ENCODE data around the gene DIPK1B.

Gene DIPK1B

DNA sequence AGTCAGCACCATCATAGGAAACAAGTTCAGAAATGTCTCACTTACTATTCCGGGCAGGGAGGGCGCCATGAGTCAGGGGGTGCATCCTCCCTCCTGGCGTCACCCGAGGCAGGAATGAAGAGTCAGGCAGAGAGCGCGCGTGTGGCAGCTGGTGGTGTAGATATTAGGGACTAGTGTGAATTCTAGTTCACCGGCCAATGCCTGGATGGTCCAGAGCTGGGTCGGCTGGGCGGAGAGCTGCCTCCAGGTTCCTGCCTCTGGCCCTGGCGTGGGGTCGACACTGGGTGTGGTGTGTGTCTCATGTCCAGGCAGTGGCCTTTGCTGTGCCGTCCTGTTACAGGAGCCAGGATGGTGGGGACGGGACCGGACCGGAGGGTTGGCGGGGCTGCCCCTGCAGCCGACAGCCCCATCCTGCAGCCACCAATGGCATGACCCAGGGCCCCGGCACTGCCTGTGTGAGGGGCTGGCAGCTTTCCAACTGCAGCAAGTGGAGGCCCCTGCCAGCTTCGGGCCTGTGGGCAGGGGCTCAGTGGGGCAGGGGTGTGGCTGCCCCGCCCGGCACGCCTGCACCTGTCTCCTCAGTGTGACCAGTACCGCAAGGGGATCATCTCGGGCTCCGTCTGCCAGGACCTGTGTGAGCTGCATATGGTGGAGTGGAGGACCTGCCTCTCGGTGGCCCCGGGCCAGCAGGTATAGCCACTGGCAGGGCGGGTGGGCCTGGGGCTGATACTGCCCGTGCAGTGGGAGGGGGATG, 9.1 kb downstream of the DIPK1B start:
- DNase-seq, result peak; percentile 52

DNA sequence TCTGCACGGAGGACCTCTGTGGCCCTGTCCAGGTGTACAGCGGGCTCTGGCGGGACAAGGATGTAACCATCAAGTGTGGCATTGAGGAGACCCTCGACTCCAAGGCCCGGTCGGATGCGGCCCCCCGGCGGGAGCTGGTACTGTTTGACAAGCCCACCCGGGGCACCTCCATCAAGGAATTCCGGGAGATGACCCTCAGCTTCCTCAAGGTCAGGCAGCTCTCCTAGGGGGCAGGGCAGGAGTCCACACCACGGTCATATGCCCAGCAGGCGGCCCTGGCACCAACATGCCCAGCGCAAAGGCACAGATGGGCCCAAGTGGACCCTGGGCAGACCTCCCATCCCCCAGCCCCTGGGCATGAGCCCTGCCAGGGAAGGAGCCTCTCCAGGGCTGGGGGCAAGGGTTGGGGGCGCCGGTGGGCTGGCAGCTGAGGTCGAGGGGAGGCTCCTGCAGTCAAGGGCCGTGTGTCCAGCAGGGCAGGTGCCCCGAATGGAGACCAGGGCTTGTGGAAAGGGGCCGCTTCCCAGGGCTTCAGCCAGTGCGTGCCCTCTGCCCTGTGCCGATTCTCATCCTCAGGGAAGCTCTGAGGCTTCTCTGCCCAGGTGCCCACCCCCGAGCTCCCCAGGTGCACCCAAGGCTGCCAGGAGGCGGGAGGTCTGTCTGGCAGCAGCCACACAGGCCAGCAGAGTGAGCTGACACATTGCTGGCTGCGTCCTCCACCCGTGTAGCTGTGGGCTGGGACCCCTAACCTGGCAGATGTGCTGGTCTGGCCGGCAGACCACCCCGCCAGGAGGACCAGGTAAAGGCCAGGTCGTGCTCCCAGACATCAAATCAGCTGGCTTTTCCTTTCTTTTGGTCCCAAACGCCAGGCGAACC, 10.0 kb downstream of the DIPK1B start:
- no peak for DNase-seq

- DNase-seq, result no peak
These were observed 10.6 kb downstream of the DIPK1B start for GRCh38 chr9:136722969-136723356.

GRCh38 chr9:136723362-136723976, 11.1 kb downstream of the DIPK1B start:
- DNase-seq, result no peak

GRCh38 chr9:136723989-136724388, 11.6 kb downstream of the DIPK1B start:
- no peak for DNase-seq

- no peak for DNase-seq
These were observed 12.4 kb downstream of the DIPK1B start for GRCh38 chr9:136724772-136725171.

DNA sequence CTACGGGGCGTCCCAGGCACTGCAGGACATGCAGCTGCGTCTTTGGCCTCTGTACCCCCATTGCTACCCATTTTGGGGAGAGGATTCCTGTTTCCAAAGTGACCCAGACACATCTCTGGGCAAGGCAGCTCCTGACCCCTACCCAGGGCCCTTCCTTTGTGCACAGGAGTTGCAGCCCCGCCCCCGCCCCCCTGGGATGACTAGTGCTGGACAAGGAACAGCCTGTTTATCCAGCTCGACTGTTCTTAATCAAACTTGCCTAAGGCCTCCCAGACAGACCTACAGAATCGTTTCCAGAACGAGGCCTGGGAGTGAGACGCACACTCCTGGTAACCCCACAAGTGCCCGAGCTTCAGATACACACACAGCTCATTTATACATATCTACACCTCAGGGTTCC, 13.2 kb downstream of the DIPK1B start:
- no peak for DNase-seq

GRCh38 chr9:136726118-136726517, 13.7 kb downstream of the DIPK1B start:
- no peak for DNase-seq

- no peak for DNase-seq
These were observed 14.3 kb downstream of the DIPK1B start for GRCh38 chr9:136726631-136727191.

GRCh38 chr9:136728080-136728547, 15.7 kb downstream of the DIPK1B start:
- DNase-seq, result peak; percentile 93

GRCh38 chr9:136728548-136729123, 16.3 kb downstream of the DIPK1B start:
- DNase-seq, result peak; percentile 50

DNA sequence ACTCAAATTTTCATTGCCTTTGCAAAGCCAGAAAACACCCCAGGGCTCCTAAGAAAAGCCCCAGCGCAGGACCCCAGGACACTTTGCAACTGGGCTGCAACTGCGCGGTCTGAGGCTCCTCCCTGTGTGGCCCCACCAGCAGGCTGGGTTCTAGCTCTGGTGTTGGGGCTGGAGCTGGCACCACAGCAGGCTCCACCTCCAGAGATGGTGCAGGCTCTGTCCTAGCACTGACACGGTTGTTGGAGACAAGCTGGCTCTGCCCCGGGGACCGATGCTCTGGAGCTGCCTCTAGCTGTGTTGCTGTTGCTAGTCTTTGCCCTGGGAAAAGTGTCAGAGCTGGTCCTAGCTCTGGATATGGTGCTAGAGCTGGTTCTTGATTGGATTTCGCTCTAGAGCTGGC, 16.8 kb downstream of the DIPK1B start:
- no peak for DNase-seq

GRCh38 chr9:136729926-136730325, 17.6 kb downstream of the DIPK1B start:
- no peak for DNase-seq

DNA sequence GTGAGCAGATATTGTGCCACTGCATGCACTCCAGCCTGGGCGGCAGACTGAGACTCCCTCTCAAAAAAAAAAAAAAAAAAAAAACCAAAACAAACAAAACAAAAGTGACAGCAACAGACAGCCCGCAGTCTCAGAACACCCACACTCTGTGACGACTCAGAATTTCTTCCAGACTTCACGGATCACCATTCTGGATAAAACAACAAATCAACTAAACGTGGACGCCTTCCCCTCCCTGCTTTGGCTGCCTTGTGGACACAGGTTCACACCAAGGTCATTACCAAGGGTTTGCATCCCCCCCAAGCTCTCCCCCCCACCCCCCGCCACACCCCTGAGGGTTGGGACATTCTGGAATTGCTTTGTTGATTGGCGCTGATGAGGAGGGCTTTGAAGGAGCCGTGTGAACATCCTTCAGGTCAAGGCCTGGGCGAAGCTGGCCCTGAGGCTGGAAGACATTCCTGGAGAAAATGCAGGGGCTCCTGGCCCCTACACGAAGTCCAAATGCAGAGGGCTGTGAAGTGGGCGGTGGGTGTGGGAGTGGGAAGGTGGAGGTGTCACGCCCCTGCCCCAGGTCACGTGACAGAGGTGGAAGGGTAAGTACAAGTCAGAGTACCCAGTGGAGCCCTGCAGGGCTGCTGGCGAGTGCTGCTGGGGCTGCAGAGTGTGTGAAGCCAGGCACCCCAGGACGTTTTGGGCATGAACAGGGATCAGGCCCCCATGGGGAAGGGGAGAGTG, 20.2 kb downstream of the DIPK1B start:
- DNase-seq, result no peak

- DNase-seq, result no peak
These were observed 21.2 kb downstream of the DIPK1B start for GRCh38 chr9:136733611-136734010.

DNA sequence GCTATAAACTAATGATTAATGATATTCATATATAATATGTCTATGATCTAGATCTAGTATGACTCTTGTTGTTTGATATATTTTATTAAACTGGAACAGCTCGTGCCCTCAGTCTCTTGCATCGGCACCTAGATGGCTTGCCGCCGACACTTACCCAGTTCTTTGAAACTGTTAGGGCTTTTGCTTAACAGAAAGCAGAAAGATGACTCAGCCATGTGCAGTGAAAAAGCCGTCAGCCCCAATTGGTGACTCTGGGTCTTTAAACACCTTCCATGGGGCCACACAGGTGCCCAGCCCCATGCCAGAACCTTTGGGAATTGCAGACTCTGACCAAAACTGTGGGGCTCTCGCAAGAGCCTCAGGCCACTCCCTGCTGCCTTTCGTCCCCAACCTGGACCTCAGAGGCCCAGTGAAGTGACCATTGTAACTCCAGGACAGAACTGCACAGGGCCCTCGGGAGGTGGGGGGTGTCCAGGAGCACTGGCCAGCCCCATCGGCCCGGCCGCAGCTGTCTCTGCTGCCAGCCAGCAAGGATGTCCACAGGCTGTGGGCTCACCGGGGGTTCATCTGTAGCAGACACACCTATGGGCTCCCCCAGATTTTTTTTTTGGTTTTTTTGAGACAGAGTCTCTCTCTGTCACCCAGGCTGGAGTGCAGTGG, 22.6 kb downstream of the DIPK1B start:
- DNase-seq, result no peak

DNA sequence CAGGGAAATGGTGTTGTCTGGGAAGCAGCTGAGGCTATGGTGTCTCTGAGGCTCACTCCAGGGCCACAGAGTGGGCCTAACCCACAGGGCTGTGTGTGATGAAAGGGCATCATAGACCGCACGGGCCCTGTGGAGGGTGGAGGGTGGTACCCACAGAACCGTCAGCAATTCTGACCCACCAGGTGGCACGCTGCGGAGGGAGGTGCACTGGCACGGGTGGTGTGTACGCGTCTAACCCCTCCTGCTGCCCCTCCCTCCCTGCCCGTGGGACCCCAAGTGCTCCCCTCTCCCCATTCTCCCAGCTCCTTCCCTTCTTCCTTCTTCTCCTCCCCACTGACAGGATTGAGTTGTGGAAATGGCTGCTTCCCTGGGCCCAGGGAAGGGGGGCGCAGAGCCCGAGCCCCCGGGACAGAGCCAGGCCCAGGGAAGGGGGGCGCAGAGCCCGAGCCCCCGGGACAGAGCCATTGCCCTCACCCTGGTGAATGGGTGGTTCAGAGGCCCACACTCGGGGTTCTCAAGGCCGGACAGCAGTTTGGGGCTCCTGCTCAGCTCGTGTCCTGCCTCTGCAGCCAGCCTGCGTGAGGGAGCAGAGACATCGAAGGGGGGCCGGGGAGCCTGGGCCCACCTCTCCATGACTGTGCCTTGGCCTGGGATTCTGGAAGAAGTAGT, 23.6 kb downstream of the DIPK1B start:
- DNase-seq, result no peak

GRCh38 chr9:136738960-136739359, 26.6 kb downstream of the DIPK1B start:
- DNase-seq, result no peak

DNA sequence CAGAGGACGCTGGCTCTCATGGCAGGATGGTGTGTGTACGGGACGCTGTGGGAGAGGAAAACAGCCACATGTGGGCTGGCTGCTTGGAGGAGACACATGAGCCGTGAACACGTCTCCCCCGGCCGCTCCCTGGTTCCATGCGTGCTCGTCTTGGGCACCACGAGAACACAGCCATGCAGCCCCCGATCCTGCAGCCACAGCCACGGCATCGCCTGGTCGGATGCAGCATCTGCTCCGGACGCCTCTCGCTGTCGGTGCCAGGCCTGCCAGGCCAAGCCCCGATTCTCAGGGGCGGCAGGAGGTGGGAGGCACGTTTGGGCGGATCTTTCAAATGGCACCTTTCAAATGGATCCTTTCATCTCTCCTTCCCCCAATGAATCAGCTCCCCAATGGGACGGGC, 27.1 kb downstream of the DIPK1B start:
- DNase-seq, result no peak

DNA sequence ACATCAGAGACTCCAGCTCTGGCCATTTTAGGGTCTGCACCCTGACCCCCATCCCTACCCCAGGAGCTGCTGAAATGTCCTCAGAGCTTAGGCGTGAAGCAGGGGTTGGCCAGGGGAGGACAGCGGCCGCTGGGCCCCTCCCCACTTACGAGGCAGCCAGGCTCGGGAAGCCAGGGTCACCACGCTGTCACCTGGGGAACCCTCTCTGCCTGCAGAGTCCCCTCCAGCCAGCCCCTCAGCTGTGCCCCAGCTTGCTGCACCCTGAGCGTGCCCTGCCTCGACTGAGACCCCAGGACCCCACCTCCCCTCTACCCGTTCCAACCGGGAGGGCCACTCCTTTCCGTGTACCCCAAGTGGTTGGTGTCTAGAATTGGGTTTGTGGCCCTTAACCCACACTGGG, 27.7 kb downstream of the DIPK1B start:
- DNase-seq, result no peak

GRCh38 chr9:136740491-136740890, 28.1 kb downstream of the DIPK1B start:
- DNase-seq, result no peak

Data from femur (tissue), 1 donor.